Measurements from ENCODE around the gene PRRX1.

PRRX1 gene

GRCh38 chr1:170662561-170663403 is 1.1 kb upstream of the PRRX1 start:
- no peak overlapping the region for H3K4me3 ChIP-seq (ENCODE audit: low read length)
- DNase-seq (ENCODE audit: low read depth, low spot score), result no peak

GRCh38 chr1:170663404-170664092 is 383 bp upstream of the PRRX1 start:
- H3K4me3 ChIP-seq (ENCODE audit: low read length), result no peak overlapping the region
- no peak for DNase-seq (ENCODE audit: low read depth, low spot score)

- DNase-seq (ENCODE audit: low read depth, low spot score), result no peak
- no peak overlapping the region for H3K4me3 ChIP-seq (ENCODE audit: low read length)
These were observed 1.1 kb downstream of the PRRX1 start for GRCh38 chr1:170664828-170665612.

- H3K4me3 ChIP-seq (ENCODE audit: low read length), result no peak overlapping the region
- DNase-seq (ENCODE audit: low read depth, low spot score), result no peak
These were observed 1.7 kb downstream of the PRRX1 start for GRCh38 chr1:170665629-170666028.

GRCh38 chr1:170666541-170667254 is 2.8 kb downstream of the PRRX1 start:
- H3K4me3 ChIP-seq (ENCODE audit: low read length), result no peak overlapping the region
- DNase-seq (ENCODE audit: low read depth, low spot score), result no peak

DNA sequence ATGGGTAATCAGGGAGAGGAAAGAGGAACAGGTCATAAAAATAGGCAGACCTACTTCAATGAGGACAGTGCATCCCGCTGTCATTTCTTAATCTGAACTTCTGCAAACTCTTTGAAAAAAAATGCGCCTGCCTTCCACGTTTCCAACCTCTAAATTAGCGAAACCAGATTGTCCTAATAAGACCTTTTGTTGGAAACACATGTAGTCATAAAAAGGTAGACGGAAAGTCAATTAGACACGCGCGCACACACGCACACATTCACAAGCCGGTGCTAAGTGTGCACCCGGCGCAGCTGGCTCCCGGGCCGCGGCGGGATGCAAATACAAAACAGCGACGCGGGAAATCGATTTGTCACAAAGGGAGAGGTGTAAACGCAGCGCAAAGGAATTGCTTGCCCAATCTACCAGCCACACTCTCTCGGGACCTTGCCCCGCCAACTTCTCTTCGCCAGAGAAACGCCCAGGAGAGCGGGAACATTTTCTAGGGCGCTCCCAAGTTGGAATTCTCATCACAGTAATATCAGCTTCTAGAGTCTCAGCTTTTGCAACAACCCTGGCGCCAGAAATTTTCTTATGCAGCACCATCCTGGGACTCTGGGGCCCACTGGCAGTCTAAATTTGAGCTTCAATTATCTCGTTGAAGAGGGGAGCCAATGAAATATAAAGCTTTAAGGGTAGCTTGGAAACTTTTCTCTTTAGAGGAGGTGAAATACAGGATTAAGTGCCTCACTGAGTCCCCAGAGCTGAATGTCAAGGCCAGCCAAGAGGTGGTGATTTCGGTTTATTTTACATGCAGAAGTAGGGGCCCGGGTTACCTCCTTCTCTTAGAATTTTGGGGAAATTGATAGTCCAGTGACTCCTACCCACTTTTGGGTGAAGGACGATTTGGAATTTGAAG is 4.5 kb downstream of the PRRX1 start:
- no peak for DNase-seq (ENCODE audit: low read depth, low spot score)
- H3K4me3 ChIP-seq (ENCODE audit: low read length), result no peak overlapping the region

DNA sequence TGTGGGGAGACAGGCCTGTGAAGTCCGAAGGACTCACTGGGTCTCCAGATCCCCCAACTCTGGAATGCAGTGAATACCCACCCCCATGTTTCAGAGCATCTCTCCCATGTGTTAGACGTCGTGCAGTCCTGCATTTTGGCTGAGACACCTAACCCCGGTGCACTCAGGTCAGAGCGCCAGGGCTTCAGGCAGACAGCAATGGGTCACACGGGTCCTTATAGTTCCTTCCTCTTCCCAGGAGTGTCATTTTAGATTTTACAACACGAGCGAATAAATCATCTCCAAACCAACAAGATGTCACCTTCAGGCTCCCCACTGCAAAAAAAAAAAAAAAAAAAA is 5.1 kb downstream of the PRRX1 start:
- DNase-seq (ENCODE audit: low read depth, low spot score), result no peak
- no peak overlapping the region for H3K4me3 ChIP-seq (ENCODE audit: low read length)

DNA sequence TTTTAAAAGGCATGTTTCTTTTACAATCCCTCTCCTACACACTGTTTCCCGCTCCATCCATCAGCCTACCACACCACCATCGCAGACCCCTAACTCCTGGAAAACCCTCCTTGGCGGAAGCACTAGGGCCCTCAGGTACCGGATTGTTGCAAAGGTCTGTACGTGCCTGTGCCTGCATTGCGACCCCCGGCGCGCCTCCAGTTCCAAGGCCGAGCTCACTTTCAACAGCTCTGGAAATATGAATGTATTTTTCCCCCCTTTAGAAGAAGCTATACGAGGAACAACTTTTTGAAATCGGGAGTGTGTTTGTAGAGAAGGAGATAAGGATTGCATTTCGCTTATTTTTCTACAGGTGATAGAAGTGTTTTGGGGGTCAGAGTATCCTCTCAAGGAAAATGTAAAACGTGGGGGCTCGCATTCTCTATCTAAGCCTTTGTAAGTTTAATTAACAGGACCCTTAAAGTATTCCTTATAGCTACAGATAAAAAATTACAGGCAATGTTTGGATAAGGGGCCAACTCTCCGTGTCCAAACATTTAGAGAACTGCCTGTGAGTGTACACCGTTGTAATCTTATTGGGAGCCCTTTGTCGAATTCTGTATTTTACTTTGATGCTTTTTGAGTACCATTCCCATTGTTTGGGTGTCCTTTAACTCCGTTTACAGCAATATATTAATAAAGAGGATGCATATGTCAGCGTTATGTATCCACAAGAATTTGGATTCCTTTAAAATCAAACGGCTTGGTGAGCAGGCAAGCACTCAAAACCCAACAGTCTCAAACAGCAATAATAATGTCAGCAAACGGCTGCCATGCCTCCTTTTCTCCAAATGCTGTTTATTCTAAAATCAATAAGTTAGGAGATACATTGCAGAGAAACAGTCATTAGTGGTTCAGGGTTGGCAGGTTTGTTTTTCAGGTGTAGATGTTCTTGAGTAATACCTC is 5.9 kb downstream of the PRRX1 start:
- no peak for DNase-seq (ENCODE audit: low read depth, low spot score)
- H3K4me3 ChIP-seq (ENCODE audit: low read length), result no peak overlapping the region

GRCh38 chr1:170670802-170671628 is 7.1 kb downstream of the PRRX1 start:
- no peak for DNase-seq (ENCODE audit: low read depth, low spot score)
- no peak overlapping the region for H3K4me3 ChIP-seq (ENCODE audit: low read length)

GRCh38 chr1:170671629-170671963 is 7.7 kb downstream of the PRRX1 start:
- no peak for DNase-seq (ENCODE audit: low read depth, low spot score)
- H3K4me3 ChIP-seq (ENCODE audit: low read length), result no peak overlapping the region

DNA sequence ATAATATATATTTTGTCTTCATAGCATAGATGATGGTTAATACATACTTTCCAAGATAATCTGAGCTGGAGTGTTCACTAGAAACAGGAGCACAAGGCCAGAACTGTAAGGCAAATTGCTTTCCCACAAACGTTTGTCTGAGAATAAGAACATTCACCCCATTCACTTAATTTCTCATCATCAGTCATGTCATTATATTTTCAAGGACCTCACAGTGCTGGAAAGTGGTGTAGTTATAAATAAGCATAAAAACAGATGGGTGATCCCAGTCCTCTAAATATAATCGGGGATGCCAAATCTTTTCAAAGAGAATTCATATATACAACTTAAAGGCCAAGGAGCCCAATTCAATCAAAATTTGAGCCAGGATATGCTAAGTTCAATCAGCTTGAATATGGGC is 8.4 kb downstream of the PRRX1 start:
- no peak for DNase-seq (ENCODE audit: low read depth, low spot score)
- no peak overlapping the region for H3K4me3 ChIP-seq (ENCODE audit: low read length)

DNA sequence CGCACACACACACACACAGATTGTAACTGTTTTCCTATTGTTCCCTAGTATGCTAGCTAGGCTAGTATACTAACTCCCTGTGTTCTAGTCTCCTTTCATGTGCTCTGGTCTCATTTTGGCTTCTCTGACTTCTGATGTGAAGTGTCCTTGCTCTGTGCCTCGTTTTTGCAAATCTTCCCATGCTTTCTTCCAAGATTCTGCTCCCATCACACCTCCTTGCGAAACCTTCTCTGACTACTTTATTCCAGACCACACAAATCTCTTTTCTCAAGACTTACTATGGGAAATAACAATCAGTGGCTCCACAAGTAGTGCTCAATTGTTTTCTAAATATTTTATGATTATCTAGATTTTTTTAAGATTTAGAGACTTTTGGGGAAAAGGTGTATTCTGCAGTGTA is 10.3 kb downstream of the PRRX1 start:
- no peak overlapping the region for H3K4me3 ChIP-seq (ENCODE audit: low read length)
- no peak for DNase-seq (ENCODE audit: low read depth, low spot score)

DNA sequence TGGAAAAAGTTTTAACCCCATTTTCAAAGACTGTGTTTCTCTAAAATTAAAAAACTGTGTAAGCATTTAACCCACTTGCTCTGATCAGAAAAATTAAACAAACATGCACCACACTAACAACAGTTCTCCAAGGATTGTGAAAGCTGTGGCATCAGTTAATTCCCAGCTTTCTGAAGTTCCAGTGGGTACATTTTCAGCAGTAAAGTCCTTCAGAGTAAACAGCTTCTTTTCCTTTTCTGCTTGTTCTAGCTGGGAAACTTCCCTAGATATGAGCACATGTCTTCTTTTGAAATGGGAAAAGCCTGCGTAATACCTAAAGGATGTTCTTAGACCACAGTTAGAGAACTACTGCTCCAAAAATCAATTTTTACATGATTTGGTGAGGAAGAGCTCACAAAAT is 11.1 kb downstream of the PRRX1 start:
- DNase-seq (ENCODE audit: low read depth, low spot score), result no peak
- H3K4me3 ChIP-seq (ENCODE audit: low read length), result no peak overlapping the region

DNA sequence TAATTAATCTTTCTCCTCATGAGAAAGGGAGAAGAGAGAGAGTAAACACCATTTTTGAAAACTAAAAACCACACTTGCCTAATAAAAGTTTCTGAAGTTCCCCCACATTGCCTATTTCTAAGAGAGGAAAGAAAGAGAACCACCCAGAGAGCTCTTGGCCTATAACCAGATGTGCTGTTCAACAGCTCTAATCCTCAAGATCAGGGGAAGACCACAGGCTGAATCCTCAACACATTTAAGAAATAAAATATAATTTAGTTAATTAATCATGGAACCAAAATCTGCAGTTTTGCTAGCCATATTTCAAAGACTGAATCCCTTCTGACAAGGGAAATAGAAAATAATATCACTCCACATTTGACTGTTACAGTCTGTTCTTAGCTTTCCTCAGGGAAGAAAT is 11.9 kb downstream of the PRRX1 start:
- no peak for DNase-seq (ENCODE audit: low read depth, low spot score)
- H3K4me3 ChIP-seq (ENCODE audit: low read length), result no peak overlapping the region

DNA sequence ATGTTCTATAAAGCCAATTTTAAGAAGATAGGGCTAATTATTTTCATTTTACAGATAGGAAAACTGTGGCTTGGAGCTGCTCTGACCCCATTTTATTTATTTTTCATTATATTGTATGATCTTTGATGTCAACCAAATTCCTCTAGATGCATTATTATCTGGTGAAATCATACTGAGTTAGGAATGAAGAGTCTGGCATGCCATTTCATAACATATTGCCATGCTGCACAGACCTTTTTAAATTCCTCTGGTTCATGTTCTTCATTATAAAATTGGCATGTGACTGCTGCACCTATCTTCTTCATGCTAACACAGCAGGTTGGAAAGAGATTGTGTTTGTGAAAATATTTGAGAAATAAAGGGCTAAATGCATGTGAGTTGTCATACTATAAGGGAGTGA is 12.7 kb downstream of the PRRX1 start:
- no peak for DNase-seq (ENCODE audit: low read depth, low spot score)
- no peak overlapping the region for H3K4me3 ChIP-seq (ENCODE audit: low read length)

DNA sequence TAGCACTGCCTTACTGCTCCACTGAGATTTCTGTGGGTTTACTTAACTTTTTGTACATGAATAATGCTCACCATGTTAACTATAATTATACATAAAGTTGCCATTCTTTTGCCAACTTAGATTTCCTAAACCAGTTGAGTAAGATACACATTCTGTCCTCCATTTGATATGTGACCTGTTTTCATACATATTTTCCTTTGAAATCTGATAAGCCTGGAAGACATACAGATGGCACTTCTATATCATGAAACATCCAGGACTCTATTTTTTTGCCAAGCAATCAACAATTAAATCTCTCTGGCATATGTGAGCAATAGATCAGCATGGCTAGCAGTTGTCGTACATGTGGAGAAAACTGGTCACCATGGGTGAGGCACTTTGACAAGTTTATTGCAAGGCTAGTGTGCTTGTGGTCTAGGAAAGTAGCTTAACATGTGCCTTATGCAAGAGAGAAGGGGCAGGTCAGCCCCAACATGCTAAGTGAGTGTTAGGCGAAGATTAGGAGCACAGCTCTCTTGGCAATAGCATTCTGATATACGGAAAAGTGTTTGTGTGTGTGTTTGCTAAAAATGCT is 14.2 kb downstream of the PRRX1 start:
- no peak for DNase-seq (ENCODE audit: low read depth, low spot score)
- H3K4me3 ChIP-seq (ENCODE audit: low read length), result no peak overlapping the region

- H3K4me3 ChIP-seq (ENCODE audit: low read length), result no peak overlapping the region
- DNase-seq (ENCODE audit: low read depth, low spot score), result no peak
These were observed 16.5 kb downstream of the PRRX1 start for GRCh38 chr1:170680428-170680827.

All from Jurkat, Clone E6-1 (cell line).